Activated CD8-positive, alpha-beta T cell treated with anti-CD3 and anti-CD28 coated beads, Interleukin-2, amount 10 ng/mL, durations not matched to agents 7 days and 5 days (primary cell): Measurements from ENCODE around the gene CABP1. TPM values are rescaled to one million over a fixed set of nuclear protein-coding genes. Genes with fewer than 3 reads are reported as not detected.
"Not testable (repeated sequence)": the region's sequence is repeated elsewhere in the genome, so short reads cannot be mapped to it uniquely, and the experiment has no call there.

ENCODE experiments used
- ATAC-seq: fragments of 150-1000 bp; cut with Tn5 transposase; one replicate; pipeline ENCODE4 v1.10.0; 2021; ENCODE audit warnings: moderate library complexity
- CTCF ChIA-PET: fragments of 350-600 bp; sonication (Branson Sonifier 250); formaldehyde crosslinking; loops from one replicate; lab custom pipeline; 2021; ENCODE audit warnings: antibody characterized with exemption; lab: Charles Lee
- POLR2A ChIA-PET: fragments of 350-600 bp; sonication (Branson Sonifier 250); formaldehyde crosslinking; loops from one replicate; lab custom pipeline; 2021; ENCODE audit warnings: antibody characterized with exemption; lab: Charles Lee
- DNase-seq: peaks from one replicate; pipeline ENCODE4 v3.0.0-alpha.2; 2020
- H3K27ac Mint-ChIP-seq: one replicate; pipeline ENCODE4 v1.8.0; 2021; ENCODE audit warnings: mild to moderate bottlenecking, mixed read lengths
- H3K27me3 Mint-ChIP-seq: one replicate; pipeline ENCODE4 v1.8.0; 2021; ENCODE audit warnings: low read depth, mixed read lengths
- H3K36me3 Mint-ChIP-seq: one replicate; pipeline ENCODE4 v1.8.0; 2021; ENCODE audit warnings: low read depth, mixed read lengths
- H3K4me1 Mint-ChIP-seq: one replicate; pipeline ENCODE4 v1.8.0; 2021; ENCODE audit warnings: low read depth, mixed read lengths
- H3K4me3 Mint-ChIP-seq: one replicate; pipeline ENCODE4 v1.8.0; 2021; ENCODE audit warnings: mild to moderate bottlenecking, mixed read lengths
- H3K9me3 Mint-ChIP-seq: one replicate; pipeline ENCODE4 v1.8.0; 2022; ENCODE audit warnings: mixed read lengths; ENCODE audit not compliant: insufficient read depth
- total RNA-seq, 2 experiments: library from RNA; stranded (reverse); gene quantifications; one replicate each; pipeline ENCODE4 v1.2.3, GENCODE V29; 2021

Gene CABP1
- total RNA-seq, 2 experiments from 2014 or later, result 0.34 TPM; not detected in 1

DNA sequence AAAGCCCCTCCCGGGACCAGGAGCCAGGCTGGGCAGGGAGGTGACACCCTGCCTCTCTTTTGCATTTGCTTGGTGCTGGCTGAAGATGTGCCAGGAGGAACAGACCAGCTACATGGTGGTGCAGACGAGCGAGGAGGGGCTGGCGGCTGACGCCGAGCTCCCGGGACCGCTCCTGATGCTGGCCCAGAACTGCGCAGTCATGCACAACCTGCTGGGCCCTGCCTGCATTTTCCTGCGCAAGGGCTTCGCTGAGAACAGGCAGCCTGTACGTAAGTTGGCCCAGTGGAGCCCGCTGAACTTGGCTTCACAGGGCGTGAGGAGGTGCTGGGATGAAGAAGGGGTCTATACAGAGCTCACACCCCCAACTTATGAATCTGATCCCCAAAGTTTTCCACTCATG lies 15.6 kb downstream of the CABP1 start:
- H3K27ac Mint-ChIP-seq, result no peak overlapping the region
- ATAC-seq (no peak), DNase-seq (no peak)
- H3K4me3 Mint-ChIP-seq, result no peak overlapping the region
- ChIA-PET CTCF (interaction anchor here (1.4 to 4.1 kb wide), 2 partner anchors 9 to 75 kb away, joined by 3 to 14 read pairs; partner anchors contain the start of gene POP5), POLR2A (no interaction called here)
- peaks cover 17% of the 10 kb centered on the region for H3K27me3 Mint-ChIP-seq
- H3K4me1 Mint-ChIP-seq, result no peaks in the 10 kb centered on the region
- H3K9me3 Mint-ChIP-seq, result no peaks in the 10 kb centered on the region
- H3K36me3 Mint-ChIP-seq, result no peaks in the 10 kb centered on the region

DNA sequence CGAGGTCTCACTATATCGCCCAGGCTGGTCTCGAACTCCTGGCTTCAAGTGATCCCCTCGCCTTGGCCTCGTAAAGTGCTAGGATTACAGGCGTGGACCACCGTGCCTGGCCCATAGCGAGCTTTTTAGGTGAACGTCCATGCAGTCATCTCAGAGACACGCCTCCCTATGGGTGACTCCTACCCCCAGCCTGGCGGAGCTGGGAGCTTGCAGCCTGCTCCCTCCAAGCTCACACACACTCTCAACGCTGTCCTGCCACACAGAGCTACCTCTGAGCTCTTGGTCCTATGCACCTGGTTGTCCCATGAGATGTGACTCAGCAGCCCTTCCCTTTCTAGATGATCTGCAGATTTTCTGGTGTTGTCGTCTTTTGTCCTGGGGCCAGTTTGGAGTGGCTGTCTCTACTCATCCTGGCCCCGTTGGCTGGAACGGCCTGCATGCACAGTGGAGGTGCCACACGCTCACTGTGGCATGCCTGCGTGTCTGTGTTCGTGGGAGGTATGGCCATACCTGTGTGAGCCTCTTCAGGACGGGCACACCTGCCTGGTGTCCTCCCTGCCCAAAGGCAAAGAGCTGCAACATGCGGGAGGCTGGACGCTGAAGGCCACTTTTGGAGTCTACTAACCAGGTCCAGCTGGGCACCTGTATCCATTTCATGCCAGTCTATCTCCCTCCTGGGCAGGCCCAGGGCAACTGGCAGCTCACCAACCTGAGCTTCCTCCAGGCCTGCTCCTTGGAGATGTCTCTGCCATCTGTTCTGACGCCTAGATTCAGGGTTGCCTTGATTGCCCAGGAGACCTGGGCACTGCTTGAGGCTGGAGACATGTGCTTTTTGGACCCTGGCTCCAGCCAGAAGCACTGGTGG lies 18.1 kb downstream of the CABP1 start:
- Mint-ChIP-seq H3K27me3 (peaks cover 2% of the 10 kb centered on the region), H3K36me3 (no peaks in the 10 kb centered on the region), H3K9me3 (no peaks in the 10 kb centered on the region), H3K27ac (no peak overlapping the region), H3K4me3 (no peak overlapping the region), H3K4me1 (no peaks in the 10 kb centered on the region)
- no peak for DNase-seq
- CTCF ChIA-PET, result interaction anchor here (0.9 to 4.1 kb wide), 4 partner anchors 9 to 76 kb away, joined by 3 to 14 read pairs (median 10); no protein-coding TSS in a partner anchor
- no peak for ATAC-seq
- POLR2A ChIA-PET, result no interaction called here

DNA sequence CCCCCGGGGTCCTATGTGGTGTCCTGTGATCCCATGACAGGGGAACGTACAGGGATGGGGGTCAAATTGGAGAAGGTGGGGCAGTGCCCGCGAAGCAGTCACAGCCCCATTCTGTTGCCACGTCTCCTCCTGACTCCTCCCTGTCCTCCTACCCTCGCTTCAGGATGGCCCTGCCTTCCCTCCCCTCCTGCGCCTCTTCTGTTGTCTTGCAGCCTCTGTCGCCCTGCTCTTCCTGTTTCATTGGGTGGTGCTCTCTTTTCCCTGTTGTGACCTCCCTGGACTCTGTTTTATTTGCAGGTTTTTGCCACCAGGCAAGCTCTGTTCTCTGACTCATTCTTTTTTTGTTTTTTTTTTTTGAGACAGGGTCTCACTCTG lies 18.7 kb downstream of the CABP1 start:
- Mint-ChIP-seq H3K4me3 (no peak overlapping the region), H3K27me3 (peaks cover 2% of the 10 kb centered on the region), H3K9me3 (no peaks in the 10 kb centered on the region), H3K4me1 (no peaks in the 10 kb centered on the region), H3K36me3 (no peaks in the 10 kb centered on the region), H3K27ac (no peak overlapping the region)
- no peak for ATAC-seq
- DNase-seq, result no peak
- ChIA-PET POLR2A (no interaction called here), CTCF (interaction anchor here (0.9 to 2.8 kb wide), 2 partner anchors 10 to 76 kb away, joined by 3 to 9 read pairs; no protein-coding TSS in a partner anchor)

DNA sequence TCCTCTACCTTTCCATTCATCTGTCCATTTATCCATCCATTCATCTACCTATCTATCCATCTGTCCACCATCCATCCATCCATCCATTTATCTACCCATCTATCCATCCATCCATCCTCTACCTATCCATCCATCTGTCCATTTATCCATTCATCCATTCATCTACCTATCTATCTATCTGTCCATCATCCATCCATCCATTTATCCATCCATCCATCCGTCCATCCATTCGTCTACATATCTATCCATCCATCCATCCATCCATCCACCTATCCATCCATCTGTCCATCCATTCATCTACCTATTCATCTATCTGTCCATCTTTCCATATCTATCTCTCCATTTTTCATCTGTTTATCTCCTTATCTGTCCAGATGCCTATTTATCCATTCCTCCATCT lies 21.0 kb downstream of the CABP1 start:
- Mint-ChIP-seq H3K36me3 (no peaks in the 10 kb centered on the region), H3K27me3 (peaks cover 2% of the 10 kb centered on the region), H3K4me1 (no peaks in the 10 kb centered on the region), H3K27ac (no peak overlapping the region), H3K9me3 (no peaks in the 10 kb centered on the region), H3K4me3 (no peak overlapping the region)
- POLR2A ChIA-PET, result no interaction called here
- DNase-seq (no peak), ATAC-seq (no peak)
- CTCF ChIA-PET, result interaction anchor here (1.7 to 2.8 kb wide), 2 partner anchors 13 to 15 kb away, joined by 5 to 9 read pairs; no protein-coding TSS in a partner anchor

DNA sequence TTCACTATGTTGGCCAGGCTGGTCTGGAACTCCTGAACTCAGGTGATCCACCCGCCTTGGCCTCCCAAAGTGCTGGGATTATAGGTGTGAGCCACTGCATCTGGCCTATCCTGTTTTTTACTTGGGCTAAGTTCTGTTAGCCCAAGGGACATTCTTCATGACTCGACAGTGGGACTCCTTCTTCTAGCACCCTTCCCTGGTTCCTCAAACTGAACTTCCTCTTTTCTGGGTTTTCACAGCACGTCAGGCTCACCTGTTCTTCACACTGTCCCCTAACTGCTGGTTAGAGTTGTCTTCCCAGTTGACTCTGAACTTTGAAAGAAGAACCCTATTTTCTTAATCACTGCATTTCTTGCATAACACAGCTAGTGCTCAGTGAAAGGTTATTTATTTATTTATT lies 22.5 kb downstream of the CABP1 start:
- ATAC-seq (no peak), DNase-seq (no peak)
- no peaks in the 10 kb centered on the region for H3K36me3 Mint-ChIP-seq
- no peaks in the 10 kb centered on the region for H3K4me1 Mint-ChIP-seq
- no peaks in the 10 kb centered on the region for H3K9me3 Mint-ChIP-seq
- no peak overlapping the region for H3K4me3 Mint-ChIP-seq
- no peak overlapping the region for H3K27ac Mint-ChIP-seq
- POLR2A ChIA-PET, result no interaction called here
- CTCF ChIA-PET, result interaction anchor here (0.7 to 1.6 kb wide), 3 partner anchors 11 to 15 kb away, joined by 3 to 5 read pairs (median 4); no protein-coding TSS in a partner anchor
- H3K27me3 Mint-ChIP-seq, result peaks cover 2% of the 10 kb centered on the region

DNA sequence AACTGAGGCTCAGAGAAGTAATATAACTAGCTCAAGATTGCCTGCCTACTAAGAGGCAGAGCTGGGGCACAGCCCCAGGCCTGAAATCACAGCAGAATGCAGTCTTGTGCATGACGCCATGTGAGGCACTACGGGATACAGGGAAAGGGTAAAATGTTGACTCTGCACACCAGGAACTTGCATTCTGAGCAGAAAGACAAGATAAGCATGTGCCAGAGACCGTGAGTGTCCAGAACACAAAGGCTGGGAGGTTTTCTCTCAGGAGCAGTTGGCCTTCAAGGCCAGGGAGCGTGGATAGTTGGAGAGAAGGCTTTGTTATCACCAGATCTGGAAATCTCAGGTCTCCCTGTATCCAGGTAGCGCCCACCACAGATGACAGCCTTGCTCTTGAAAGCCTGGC lies 23.3 kb downstream of the CABP1 start:
- Mint-ChIP-seq H3K27ac (no peak overlapping the region), H3K27me3 (peaks cover 2% of the 10 kb centered on the region), H3K4me3 (no peak overlapping the region), H3K4me1 (no peaks in the 10 kb centered on the region), H3K9me3 (no peaks in the 10 kb centered on the region), H3K36me3 (no peaks in the 10 kb centered on the region)
- ATAC-seq (no peak), DNase-seq (no peak)
- ChIA-PET POLR2A (no interaction called here), CTCF (interaction anchor here (1.0 to 1.6 kb wide), 3 partner anchors 12 to 16 kb away, joined by 3 to 5 read pairs (median 3); no protein-coding TSS in a partner anchor)

DNA sequence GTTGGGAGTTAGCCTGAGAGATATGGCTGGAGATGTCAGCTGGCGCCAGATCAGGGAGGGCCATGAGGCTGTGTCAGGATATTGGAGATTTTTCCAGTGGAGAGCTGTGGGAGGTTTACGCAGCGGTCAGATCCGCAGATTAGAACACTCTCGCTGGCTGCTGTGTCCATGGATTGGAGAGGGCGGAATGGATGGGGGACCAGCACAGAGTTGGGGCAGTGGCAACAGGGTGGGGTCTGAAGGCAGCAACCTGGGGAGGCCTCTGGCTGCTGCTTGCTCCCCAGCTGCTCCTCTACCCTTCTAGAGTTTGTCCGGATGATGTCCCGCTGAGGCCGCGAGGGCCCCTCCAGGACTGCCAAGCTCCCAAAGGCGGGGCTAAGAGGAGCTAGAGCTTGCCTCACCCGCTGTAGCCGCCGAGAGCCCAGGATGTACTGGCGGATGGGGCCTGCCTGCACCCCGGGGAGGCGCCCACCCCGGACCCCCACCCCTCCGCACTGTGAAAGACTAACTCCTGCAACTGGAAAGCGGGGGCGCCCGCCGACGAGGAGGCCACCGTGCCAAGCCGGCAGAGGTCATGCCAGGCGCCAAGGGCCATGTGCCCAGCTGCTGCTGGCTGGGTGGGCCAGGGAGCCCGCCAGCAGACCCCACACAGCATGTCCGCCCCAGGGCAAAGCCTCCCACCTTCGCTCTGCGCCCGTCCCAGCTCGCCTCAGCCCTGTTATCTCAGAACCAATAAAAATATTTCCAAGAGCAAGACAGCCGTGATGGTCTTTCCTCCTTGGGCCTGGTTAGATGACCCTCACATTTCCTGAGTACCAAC lies 26.4 kb downstream of the CABP1 start:
- H3K4me1 Mint-ChIP-seq, result no peaks in the 10 kb centered on the region
- no peaks in the 10 kb centered on the region for H3K9me3 Mint-ChIP-seq
- H3K27ac Mint-ChIP-seq, result no peak overlapping the region
- H3K4me3 Mint-ChIP-seq, result no peak overlapping the region
- DNase-seq (no peak), ATAC-seq (no peak)
- ChIA-PET POLR2A (no interaction called here), CTCF (interaction anchor here (1.5 kb wide), 1 partner anchor 17 kb away, joined by 3 read pairs; no protein-coding TSS in a partner anchor)
- no peaks in the 10 kb centered on the region for H3K36me3 Mint-ChIP-seq
- H3K27me3 Mint-ChIP-seq, result peaks cover 2% of the 10 kb centered on the region

DNA sequence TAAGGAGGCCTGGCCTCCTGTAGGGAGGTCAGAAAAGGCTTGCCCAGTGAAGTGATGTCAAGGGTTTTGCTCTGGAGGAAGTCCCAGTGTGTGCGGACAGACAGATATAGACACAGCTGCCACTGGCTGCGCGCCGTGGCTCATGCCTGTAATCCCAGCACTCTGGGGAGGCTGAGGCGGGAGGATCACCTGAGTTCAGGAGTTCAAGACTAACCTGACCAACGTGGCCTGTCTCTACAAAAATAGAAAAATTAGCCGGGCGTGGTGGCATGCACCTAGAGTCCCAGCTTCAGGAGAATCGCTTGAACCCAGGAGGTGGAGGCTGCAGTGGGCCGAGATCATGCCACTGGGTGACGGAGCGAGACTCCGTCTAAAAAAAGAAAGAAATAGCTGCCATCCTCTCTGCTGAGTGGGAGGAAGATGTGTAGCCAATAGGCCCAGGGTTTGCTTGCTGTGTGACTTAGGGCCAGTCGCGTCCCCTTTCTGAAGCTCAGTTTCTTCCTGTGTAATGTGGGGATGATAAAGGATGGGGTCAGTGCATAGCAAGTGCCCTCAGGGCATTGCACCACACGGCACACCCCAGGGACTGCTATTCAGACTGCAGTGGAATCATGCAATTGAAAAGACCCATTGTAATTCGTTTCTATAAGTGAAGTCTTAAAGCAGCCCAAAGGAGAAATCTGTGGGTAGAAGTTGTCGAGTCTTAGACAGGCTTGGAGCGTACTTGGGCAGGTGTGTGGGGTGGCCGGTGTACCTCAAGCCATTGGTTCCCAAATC lies 27.9 kb downstream of the CABP1 start:
- Mint-ChIP-seq H3K36me3 (no peaks in the 10 kb centered on the region), H3K27me3 (no peaks in the 10 kb centered on the region), H3K4me3 (no peak overlapping the region), H3K4me1 (no peaks in the 10 kb centered on the region), H3K27ac (no peak overlapping the region), H3K9me3 (no peaks in the 10 kb centered on the region)
- no peak for ATAC-seq
- ChIA-PET CTCF (interaction anchor here (1.3 kb wide), 1 partner anchor 21 kb away, joined by 5 read pairs; no protein-coding TSS in a partner anchor), POLR2A (no interaction called here)
- DNase-seq, result no peak

DNA sequence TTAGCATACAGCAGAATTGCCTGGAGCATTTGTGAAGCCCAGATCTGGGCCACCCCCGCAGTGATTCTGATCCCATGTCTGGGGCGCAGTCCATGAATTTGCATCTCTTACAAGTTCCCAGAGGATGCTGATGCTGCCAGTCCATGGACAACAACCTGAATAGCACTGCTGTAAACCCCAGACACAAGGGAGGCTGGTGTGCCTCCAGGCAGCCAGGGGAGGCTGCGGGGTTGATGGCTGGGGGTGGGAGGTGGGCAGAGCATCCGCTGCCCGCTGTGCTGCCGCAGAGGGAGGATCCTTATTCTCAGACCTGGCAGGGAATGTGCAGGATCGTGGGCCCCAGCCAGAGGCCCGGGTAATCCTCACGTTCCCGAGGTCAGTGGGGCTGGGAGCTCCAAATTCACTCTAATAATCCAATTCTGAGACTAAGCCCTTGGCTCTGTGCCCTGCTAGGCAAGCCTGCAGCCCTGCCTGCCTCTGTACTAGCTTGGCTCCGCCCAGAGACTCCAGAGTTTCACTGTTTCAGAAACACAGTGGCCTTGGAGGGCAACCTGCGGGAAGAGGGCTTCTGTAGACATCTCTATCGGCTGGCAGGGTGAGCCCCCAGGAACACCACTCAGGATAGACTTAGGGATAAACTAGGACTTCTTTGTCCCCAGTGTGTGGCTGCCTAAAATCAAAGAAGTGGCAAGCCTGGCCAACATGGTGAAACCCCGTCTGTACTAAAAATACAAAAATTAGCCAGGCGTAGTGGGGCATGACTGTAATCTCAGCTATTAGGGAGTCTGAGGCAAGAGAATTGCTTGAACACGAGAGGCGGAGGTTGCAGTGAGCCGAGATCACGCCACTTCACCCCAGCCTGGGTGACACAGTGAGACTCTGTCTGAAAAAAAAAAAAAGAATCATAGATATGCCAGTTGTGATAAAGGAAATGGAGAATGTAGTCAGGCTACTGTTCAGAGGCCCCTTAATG lies 28.7 kb downstream of the CABP1 start:
- Mint-ChIP-seq H3K36me3 (no peaks in the 10 kb centered on the region), H3K27me3 (no peaks in the 10 kb centered on the region), H3K9me3 (no peaks in the 10 kb centered on the region), H3K4me1 (no peaks in the 10 kb centered on the region), H3K4me3 (no peak overlapping the region), H3K27ac (no peak overlapping the region)
- ChIA-PET POLR2A (no interaction called here), CTCF (interaction anchor here (1.1 to 1.5 kb wide), 4 partner anchors 19 to 86 kb away, joined by 3 to 5 read pairs (median 4); no protein-coding TSS in a partner anchor)
- DNase-seq, result no peak
- no peak for ATAC-seq

DNA sequence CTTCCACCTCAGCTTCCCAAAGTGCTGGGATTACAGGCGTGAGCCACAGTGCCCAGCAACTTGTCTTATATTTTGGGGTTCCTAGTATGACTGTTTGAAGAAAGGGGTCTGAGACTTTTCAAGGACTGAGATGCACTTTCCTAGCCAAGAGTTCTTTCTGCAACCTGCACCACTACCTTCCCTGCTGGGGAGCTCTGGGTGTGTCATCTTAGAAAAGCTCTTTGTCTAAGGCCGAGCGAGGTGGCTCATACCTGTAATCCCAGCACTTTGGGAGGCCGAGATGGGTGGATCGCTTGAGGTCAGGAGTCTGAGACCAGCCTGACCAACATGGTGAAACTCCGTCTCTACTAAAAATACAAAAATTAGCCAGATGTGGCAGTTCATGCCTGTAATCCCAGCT lies 29.8 kb downstream of the CABP1 start:
- CTCF ChIA-PET, result interaction anchor here (1.1 to 1.5 kb wide), 3 partner anchors 18 to 87 kb away, joined by 3 to 5 read pairs (median 4); no protein-coding TSS in a partner anchor
- H3K4me1 Mint-ChIP-seq, H3K4me3 Mint-ChIP-seq, H3K27me3 Mint-ChIP-seq, POLR2A ChIA-PET, H3K36me3 Mint-ChIP-seq, H3K27ac Mint-ChIP-seq, DNase-seq, H3K9me3 Mint-ChIP-seq, ATAC-seq: not testable (repeated sequence)
